Nephron progenitor cell (in vitro differentiated cells): ENCODE results near the gene PKHD1.

Source experiments
- DNase-seq: peaks from one replicate; pipeline ENCODE4 v3.0.0; 2021
- H3K27ac Mint-ChIP-seq: 2 replicates; pipeline ENCODE4 v1.8.0; 2021; ENCODE audit warnings: mild to moderate bottlenecking, moderate library complexity, mixed read lengths
- H3K27me3 Mint-ChIP-seq: 2 replicates; pipeline ENCODE4 v1.8.0; 2021; ENCODE audit warnings: mild to moderate bottlenecking, low read depth, mixed read lengths; ENCODE audit not compliant: poor library complexity
- H3K36me3 Mint-ChIP-seq: 2 replicates; pipeline ENCODE4 v1.8.0; 2021; ENCODE audit warnings: low read depth, mixed read lengths
- H3K4me1 Mint-ChIP-seq: 2 replicates; pipeline ENCODE4 v1.8.0; 2021; ENCODE audit warnings: mixed read lengths
- H3K4me3 Mint-ChIP-seq: 2 replicates; pipeline ENCODE4 v1.8.0; 2021; ENCODE audit warnings: mild to moderate bottlenecking, moderate library complexity, mixed read lengths
- H3K9me3 Mint-ChIP-seq: 2 replicates; pipeline ENCODE4 v1.8.0; 2021; ENCODE audit warnings: mild to moderate bottlenecking, moderate library complexity, mixed read lengths
- TF ChIP-seq, protein P1 (sequence below): fragments of 200-600 bp; sonication (generic); IDR thresholded peaks from 2 replicates; pipeline ENCODE4 v1.5.0; 2021; ENCODE audit warnings: antibody characterized with exemption

PKHD1 gene

DNA sequence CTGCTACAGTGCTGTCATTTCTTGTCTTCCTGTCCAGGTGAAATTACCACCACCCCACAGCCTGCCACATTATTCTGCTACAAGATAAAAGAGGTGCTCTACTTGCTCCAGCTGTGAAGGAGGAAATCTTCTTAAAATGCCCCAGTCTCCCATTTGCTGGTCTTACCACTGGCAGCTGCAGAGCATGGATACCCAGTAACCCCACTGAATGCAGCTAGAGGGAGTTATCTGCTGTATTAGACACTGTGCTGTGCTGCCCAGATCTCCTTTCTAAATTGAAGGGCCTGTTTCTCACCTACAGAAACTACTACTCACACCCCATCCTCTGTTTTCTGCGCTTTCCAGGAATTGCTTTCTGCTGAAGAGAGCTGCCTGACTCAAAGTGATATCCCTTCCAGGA is 517.8 kb downstream of the PKHD1 start:
- DNase-seq = no peak
- TF ChIP-seq, protein P1, sequence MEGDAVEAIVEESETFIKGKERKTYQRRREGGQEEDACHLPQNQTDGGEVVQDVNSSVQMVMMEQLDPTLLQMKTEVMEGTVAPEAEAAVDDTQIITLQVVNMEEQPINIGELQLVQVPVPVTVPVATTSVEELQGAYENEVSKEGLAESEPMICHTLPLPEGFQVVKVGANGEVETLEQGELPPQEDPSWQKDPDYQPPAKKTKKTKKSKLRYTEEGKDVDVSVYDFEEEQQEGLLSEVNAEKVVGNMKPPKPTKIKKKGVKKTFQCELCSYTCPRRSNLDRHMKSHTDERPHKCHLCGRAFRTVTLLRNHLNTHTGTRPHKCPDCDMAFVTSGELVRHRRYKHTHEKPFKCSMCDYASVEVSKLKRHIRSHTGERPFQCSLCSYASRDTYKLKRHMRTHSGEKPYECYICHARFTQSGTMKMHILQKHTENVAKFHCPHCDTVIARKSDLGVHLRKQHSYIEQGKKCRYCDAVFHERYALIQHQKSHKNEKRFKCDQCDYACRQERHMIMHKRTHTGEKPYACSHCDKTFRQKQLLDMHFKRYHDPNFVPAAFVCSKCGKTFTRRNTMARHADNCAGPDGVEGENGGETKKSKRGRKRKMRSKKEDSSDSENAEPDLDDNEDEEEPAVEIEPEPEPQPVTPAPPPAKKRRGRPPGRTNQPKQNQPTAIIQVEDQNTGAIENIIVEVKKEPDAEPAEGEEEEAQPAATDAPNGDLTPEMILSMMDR = no peak
- no peak overlapping the region for H3K4me3 Mint-ChIP-seq
- no peaks in the 10 kb centered on the region for H3K9me3 Mint-ChIP-seq
- H3K27ac Mint-ChIP-seq = no peak overlapping the region
- no peaks in the 10 kb centered on the region for H3K36me3 Mint-ChIP-seq
- H3K4me1 Mint-ChIP-seq = no peaks in the 10 kb centered on the region
- peaks cover 3% of the 10 kb centered on the region for H3K27me3 Mint-ChIP-seq

GRCh38 chr6:51568771-51569170 is 518.6 kb downstream of the PKHD1 start:
- no peaks in the 10 kb centered on the region for H3K9me3 Mint-ChIP-seq
- DNase-seq = no peak
- peaks cover 3% of the 10 kb centered on the region for H3K27me3 Mint-ChIP-seq
- H3K36me3 Mint-ChIP-seq = no peaks in the 10 kb centered on the region
- no peak overlapping the region for H3K4me3 Mint-ChIP-seq
- H3K27ac Mint-ChIP-seq = no peak overlapping the region
- TF ChIP-seq, protein P1 = no peak
- no peaks in the 10 kb centered on the region for H3K4me1 Mint-ChIP-seq

GRCh38 chr6:51565472-51565871 is 521.9 kb downstream of the PKHD1 start:
- Mint-ChIP-seq H3K36me3 (no peaks in the 10 kb centered on the region), H3K9me3 (no peaks in the 10 kb centered on the region), H3K4me3 (no peak overlapping the region), H3K4me1 (no peaks in the 10 kb centered on the region), H3K27ac (no peak overlapping the region), H3K27me3 (peaks cover 3% of the 10 kb centered on the region)
- TF ChIP-seq, protein P1 = no peak
- DNase-seq = no peak
